ENCODE measurements around the gene RASD2. TPM values are rescaled to one million over a fixed set of nuclear protein-coding genes. Genes with fewer than 3 reads are reported as not detected.

The RASD2 gene
- total RNA-seq, 4 donors from 2014 or later = 2.7 to 5.8 (median 4.8) TPM

DNA sequence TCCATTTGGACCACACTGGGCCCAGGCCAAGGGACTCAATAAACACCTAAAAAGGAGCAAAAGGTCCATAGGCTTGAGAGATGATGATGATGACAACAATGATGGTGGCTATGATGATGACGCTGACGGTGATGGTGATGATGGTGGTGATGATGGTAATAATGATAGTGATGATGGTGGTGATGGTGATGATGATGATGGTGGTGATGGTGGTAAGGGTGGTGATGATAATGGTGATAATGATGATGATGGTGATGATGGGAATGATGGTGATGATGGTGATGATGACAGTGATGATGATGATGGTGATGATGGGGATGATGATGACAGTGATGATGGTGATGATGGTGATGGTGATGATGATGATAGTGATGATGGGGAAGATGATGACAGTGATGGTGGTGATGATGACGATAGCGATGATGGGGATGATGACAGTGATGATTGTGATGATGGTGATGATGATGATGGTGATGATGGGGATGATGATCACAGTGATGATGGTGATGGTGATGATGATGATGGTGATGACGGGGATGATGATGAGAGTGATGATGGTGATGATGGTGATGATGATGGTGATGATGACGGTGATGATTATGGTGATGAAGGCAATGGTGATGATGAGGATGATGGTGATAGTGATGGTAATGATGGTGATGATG lies 7.1 kb upstream of the RASD2 start:
- no peak overlapping the region for H3K27ac ChIP-seq
- TF ChIP-seq, protein P1, sequence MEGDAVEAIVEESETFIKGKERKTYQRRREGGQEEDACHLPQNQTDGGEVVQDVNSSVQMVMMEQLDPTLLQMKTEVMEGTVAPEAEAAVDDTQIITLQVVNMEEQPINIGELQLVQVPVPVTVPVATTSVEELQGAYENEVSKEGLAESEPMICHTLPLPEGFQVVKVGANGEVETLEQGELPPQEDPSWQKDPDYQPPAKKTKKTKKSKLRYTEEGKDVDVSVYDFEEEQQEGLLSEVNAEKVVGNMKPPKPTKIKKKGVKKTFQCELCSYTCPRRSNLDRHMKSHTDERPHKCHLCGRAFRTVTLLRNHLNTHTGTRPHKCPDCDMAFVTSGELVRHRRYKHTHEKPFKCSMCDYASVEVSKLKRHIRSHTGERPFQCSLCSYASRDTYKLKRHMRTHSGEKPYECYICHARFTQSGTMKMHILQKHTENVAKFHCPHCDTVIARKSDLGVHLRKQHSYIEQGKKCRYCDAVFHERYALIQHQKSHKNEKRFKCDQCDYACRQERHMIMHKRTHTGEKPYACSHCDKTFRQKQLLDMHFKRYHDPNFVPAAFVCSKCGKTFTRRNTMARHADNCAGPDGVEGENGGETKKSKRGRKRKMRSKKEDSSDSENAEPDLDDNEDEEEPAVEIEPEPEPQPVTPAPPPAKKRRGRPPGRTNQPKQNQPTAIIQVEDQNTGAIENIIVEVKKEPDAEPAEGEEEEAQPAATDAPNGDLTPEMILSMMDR (IDR thresholded peaks at IDR 0.05) = no peak
- TF ChIP-seq POLR2A (IDR thresholded peaks at IDR 0.05) = no peak
- H3K9me3 ChIP-seq = no peaks in the 10 kb centered on the region
- no peaks in the 10 kb centered on the region for H3K36me3 ChIP-seq
- no peak for DNase-seq
- peaks cover 0 to 17% (median 0%) of the 10 kb centered on the region in 4 donors for H3K4me1 ChIP-seq
- no peak overlapping the region for H3K4me3 ChIP-seq
- H3K27me3 ChIP-seq = no peaks in the 10 kb centered on the region

DNA sequence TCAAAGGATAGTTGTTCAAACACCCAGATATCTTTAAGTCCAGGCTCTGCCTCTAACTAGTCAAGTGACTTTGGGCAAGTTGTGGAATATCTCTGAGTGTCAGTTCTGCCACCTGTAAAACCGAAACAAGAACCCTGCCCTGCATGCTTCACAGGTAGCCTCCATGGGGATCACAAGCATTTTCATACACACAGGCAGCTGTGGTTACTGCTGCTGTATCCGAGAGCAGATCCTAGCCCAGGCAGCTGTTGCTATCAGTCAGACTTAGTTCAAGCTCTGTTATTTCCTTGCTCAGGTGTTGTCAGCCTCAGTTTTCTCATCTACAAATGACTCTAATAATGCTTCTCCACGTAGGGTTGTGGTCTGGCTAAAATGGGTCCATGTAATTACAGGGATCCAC lies 6.5 kb upstream of the RASD2 start:
- no peak for DNase-seq
- peaks cover 0 to 17% (median 0%) of the 10 kb centered on the region in 4 donors for H3K4me1 ChIP-seq
- no peak overlapping the region for H3K4me3 ChIP-seq
- no peaks in the 10 kb centered on the region for H3K36me3 ChIP-seq
- no peak for TF ChIP-seq POLR2A (IDR thresholded peaks at IDR 0.05)
- TF ChIP-seq, protein P1 (IDR thresholded peaks at IDR 0.05) = no peak
- H3K27me3 ChIP-seq = no peaks in the 10 kb centered on the region
- H3K27ac ChIP-seq = no peak overlapping the region
- H3K9me3 ChIP-seq = no peaks in the 10 kb centered on the region

DNA sequence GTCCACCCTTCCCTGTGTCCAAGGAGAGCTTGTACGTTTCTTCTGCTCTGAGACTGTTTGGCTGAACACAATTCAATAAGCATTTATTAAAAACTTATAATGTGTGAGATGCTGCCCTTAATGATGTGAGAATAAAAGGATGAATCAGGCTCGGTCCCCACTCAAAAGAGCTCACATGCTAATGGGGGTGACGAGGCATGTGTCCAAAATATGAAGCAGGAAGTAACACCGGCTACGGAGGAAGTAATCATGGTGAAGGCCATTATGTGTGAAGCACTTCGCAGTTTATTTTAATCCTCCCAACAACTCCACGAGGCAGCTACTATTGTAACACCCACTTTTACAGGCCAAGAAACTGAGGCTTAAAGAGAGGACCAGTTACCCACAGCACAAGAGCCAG lies 3.4 kb upstream of the RASD2 start:
- Histone ChIP-seq H3K9me3 (no peaks in the 10 kb centered on the region), H3K27me3 (no peaks in the 10 kb centered on the region), H3K36me3 (no peaks in the 10 kb centered on the region), H3K4me1 (peaks cover 0 to 34% (median 7%) of the 10 kb centered on the region in 4 donors), H3K27ac (no peak overlapping the region), H3K4me3 (no peak overlapping the region)
- no peak for TF ChIP-seq POLR2A (IDR thresholded peaks at IDR 0.05)
- TF ChIP-seq, protein P1 (IDR thresholded peaks at IDR 0.05) = no peak
- DNase-seq = no peak

DNA sequence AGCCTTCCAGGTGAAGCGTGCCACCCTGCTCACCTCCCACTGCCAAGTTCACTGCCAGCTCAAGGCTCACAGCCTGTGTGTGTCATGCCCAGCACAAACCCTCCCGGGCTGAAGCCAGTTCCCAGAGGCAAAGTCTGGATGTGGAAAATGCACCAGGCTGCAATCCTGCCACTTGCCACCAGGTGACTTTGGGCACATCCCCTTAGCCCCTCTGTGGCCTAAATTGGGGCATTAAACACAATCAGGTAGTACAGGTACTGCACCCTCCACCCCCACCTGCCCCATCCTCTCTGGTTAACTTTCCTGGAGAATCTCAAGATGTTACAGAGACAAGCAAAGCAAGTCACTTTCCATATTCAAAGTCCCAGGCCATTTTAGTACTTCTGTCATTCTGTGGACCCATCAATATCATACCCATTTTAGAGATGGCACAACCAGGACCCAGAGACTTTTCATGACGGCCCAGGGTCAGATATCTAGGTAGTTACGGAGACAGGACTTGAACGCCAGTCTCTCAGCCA lies 1.8 kb upstream of the RASD2 start:
- H3K27ac ChIP-seq = no peak overlapping the region
- no peaks in the 10 kb centered on the region for H3K36me3 ChIP-seq
- TF ChIP-seq, protein P1 (IDR thresholded peaks at IDR 0.05) = peak in 5 of 6 experiments; percentile 17 to 58 (median 54)
- no peak for TF ChIP-seq POLR2A (IDR thresholded peaks at IDR 0.05)
- DNase-seq = peak in 1 of 3 donors; percentile 59
- H3K4me1 ChIP-seq = peaks cover 0 to 34% (median 7%) of the 10 kb centered on the region in 4 donors
- H3K4me3 ChIP-seq = no peak overlapping the region
- no peaks in the 10 kb centered on the region for H3K27me3 ChIP-seq
- no peaks in the 10 kb centered on the region for H3K9me3 ChIP-seq

DNA sequence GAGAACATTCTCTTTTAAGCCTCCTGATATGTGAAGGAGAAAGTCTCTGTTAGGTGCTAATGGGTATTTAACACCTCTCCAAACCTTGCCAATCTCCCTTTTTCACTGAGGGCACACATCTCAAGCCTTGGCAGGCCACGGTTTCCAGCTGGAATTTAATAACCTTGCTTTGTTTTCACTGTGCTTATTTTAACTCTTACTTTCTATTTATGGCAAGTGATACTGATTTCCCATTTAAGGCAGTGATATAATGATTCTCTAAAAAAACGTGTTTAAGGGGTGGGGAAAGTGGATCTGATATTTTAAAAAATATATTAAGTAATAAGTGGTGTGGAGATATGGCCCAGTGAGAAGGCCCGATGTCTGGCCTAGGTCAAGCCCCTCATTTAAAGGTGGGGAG lies 1.1 kb upstream of the RASD2 start:
- H3K4me3 ChIP-seq = peak overlapping the region in 3 of 4 donors; percentile 63 to 67 (median 65)
- peaks cover 0 to 34% (median 7%) of the 10 kb centered on the region in 4 donors for H3K4me1 ChIP-seq
- no peaks in the 10 kb centered on the region for H3K27me3 ChIP-seq
- H3K9me3 ChIP-seq = no peaks in the 10 kb centered on the region
- peak overlapping the region in 1 of 4 donors; percentile 69 for H3K27ac ChIP-seq
- TF ChIP-seq, protein P1 (IDR thresholded peaks at IDR 0.05) = no peak
- no peak for TF ChIP-seq POLR2A (IDR thresholded peaks at IDR 0.05)
- no peaks in the 10 kb centered on the region for H3K36me3 ChIP-seq
- no peak for DNase-seq

Data from Peyer's patch (tissue), 4 donors.